Neutrophil (primary cell): ENCODE data around the gene USH2A.

ENCODE experiments used
- H3K27ac ChIP-seq: fragments of 200-600 bp; sonication (generic); 2 replicates; pipeline ENCODE4 v1.5.1; 2016; ENCODE audit warnings: mild to moderate bottlenecking, moderate library complexity
- H3K27me3 ChIP-seq: fragments of 200-600 bp; sonication (generic); 2 replicates; pipeline ENCODE4 v1.6.0; 2016; ENCODE audit warnings: mild to moderate bottlenecking
- H3K36me3 ChIP-seq: fragments of 200-600 bp; sonication (generic); 2 replicates; pipeline ENCODE4 v1.5.1; 2017
- H3K4me1 ChIP-seq, 2 experiments: fragments of 200-600 bp in 1 of 2; sonication (generic) in 1 of 2; 1 replicate in 1 of 2; 2 replicates in 1 of 2; pipeline versions ENCODE4 v1.5.1 to v1.6.1; 2013 to 2016; ENCODE audit warnings: low read depth in 1 of 2, low read length in 1 of 2, mild to moderate bottlenecking in 1 of 2, moderate library complexity in 1 of 2; ENCODE audit not compliant: control insufficient read depth in 1 of 2, insufficient read depth in 1 of 2
- H3K4me3 ChIP-seq, 2 experiments: fragments of 200-600 bp in 1 of 2; sonication (generic) in 1 of 2; 1 replicate in 1 of 2; 2 replicates in 1 of 2; pipeline ENCODE4 v1.5.1; 2013 to 2016; ENCODE audit warnings: low read depth in 1 of 2, low read length in 1 of 2, mild to moderate bottlenecking in 1 of 2, moderate library complexity in 1 of 2
- H3K9me3 ChIP-seq: fragments of 200-600 bp; sonication (generic); 2 replicates; pipeline ENCODE4 v1.5.1; 2016
- TF ChIP-seq, protein P1 (sequence below): fragments of 200-600 bp; sonication (generic); IDR thresholded peaks from 2 replicates; pipeline ENCODE4 v1.5.1; 2016; ENCODE audit warnings: antibody characterized with exemption

The USH2A gene

DNA sequence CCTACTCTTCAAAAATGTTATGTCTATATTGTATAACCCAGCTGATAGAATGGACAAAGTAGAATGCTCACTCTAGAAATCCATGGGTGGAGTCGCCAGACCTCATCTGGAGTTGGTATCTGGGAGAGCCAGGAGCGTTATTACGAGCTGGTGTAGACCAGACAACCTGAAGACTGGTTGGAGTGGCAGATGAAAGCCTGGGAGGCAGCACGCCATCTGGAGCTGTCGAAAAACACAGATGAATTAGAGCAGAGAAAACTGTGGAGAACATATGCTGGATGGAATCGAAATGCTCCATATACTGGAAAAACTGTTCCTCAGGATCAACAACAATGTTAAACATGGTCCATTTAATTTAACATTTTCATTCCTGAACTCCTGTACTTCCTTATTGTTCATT is 522.6 kb downstream of the USH2A start:
- H3K4me1 ChIP-seq = no peaks in the 10 kb centered on the region
- TF ChIP-seq, protein P1, sequence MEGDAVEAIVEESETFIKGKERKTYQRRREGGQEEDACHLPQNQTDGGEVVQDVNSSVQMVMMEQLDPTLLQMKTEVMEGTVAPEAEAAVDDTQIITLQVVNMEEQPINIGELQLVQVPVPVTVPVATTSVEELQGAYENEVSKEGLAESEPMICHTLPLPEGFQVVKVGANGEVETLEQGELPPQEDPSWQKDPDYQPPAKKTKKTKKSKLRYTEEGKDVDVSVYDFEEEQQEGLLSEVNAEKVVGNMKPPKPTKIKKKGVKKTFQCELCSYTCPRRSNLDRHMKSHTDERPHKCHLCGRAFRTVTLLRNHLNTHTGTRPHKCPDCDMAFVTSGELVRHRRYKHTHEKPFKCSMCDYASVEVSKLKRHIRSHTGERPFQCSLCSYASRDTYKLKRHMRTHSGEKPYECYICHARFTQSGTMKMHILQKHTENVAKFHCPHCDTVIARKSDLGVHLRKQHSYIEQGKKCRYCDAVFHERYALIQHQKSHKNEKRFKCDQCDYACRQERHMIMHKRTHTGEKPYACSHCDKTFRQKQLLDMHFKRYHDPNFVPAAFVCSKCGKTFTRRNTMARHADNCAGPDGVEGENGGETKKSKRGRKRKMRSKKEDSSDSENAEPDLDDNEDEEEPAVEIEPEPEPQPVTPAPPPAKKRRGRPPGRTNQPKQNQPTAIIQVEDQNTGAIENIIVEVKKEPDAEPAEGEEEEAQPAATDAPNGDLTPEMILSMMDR = no peak
- no peaks in the 10 kb centered on the region for H3K36me3 ChIP-seq
- H3K9me3 ChIP-seq = no peaks in the 10 kb centered on the region
- no peak overlapping the region for H3K4me3 ChIP-seq
- no peaks in the 10 kb centered on the region for H3K27me3 ChIP-seq
- H3K27ac ChIP-seq = no peak overlapping the region

- Histone ChIP-seq H3K4me1 (no peaks in the 10 kb centered on the region), H3K36me3 (no peaks in the 10 kb centered on the region), H3K27me3 (no peaks in the 10 kb centered on the region), H3K27ac (no peak overlapping the region), H3K4me3 (no peak overlapping the region), H3K9me3 (no peaks in the 10 kb centered on the region)
- TF ChIP-seq, protein P1 = no peak
Observed at GRCh38 chr1:215899901-215900300, 523.3 kb downstream of the USH2A start.

GRCh38 chr1:215895893-215896292 is 527.4 kb downstream of the USH2A start:
- H3K36me3 ChIP-seq = no peaks in the 10 kb centered on the region
- H3K9me3 ChIP-seq = no peaks in the 10 kb centered on the region
- H3K27ac ChIP-seq = no peak overlapping the region
- H3K27me3 ChIP-seq = no peaks in the 10 kb centered on the region
- no peaks in the 10 kb centered on the region for H3K4me1 ChIP-seq
- H3K4me3 ChIP-seq = no peak overlapping the region
- TF ChIP-seq, protein P1 = no peak

GRCh38 chr1:215895276-215895675 is 528.0 kb downstream of the USH2A start:
- Histone ChIP-seq H3K4me1 (no peaks in the 10 kb centered on the region), H3K27me3 (no peaks in the 10 kb centered on the region), H3K27ac (no peak overlapping the region), H3K4me3 (no peak overlapping the region), H3K36me3 (no peaks in the 10 kb centered on the region), H3K9me3 (no peaks in the 10 kb centered on the region)
- TF ChIP-seq, protein P1 = no peak

DNA sequence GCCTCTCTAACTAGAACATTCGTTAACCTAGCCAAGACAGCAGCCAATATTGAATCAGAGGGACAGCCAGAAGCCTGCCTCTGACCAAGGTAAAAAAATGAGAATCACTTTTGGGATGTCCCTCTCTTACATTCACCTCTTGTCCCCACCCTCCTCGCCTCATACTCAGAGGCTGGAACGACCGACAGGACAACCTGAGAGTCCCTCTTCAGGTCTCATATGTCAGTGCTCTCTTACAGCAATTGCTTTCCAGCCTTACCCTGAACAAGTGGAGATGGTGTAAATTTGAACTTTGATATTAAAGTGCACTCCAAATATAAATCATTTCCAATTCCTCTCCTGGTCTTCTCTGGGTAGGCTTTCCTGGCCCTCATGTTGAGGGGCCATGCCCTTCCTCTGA is 528.6 kb downstream of the USH2A start:
- Histone ChIP-seq H3K36me3 (no peaks in the 10 kb centered on the region), H3K27ac (no peak overlapping the region), H3K4me3 (no peak overlapping the region), H3K27me3 (no peaks in the 10 kb centered on the region), H3K4me1 (no peaks in the 10 kb centered on the region), H3K9me3 (no peaks in the 10 kb centered on the region)
- TF ChIP-seq, protein P1 = no peak
